Sigmoid colon (tissue), 7 donors: ENCODE results near the gene PRELID2. TPM values are rescaled to one million over a fixed set of nuclear protein-coding genes. Genes with fewer than 3 reads are reported as not detected.
A peak's percentile ranks its signal among the peaks of the same experiment; 100 is the strongest.
"Not testable (repeated sequence)": the region's sequence is repeated elsewhere in the genome, so short reads cannot be mapped to it uniquely, and the experiment has no call there.

Source experiments
- DNase-seq: peaks from one replicate; pipeline ENCODE4 v3.0.0-alpha.2; 2019
- H3K27ac ChIP-seq, 4 donors: fragments of 200-600 bp; sonication (generic); one replicate each; pipeline ENCODE4 v1.5.1; 2016 to 2019; ENCODE audit warnings: mild to moderate bottlenecking in 1 of 4
- H3K27me3 ChIP-seq, 3 donors: fragments of 200-600 bp; sonication (generic); one replicate each; pipeline ENCODE4 v1.5.1; 2019; ENCODE audit warnings: mild to moderate bottlenecking in 1 of 3
- H3K36me3 ChIP-seq, 4 donors: fragments of 200-600 bp; sonication (generic); one replicate each; pipeline ENCODE4 v1.5.1; 2016 to 2019
- H3K4me1 ChIP-seq, 4 donors: fragments of 200-600 bp; sonication (generic); one replicate each; pipeline ENCODE4 v1.5.1; 2017 to 2019
- H3K4me3 ChIP-seq, 4 donors: fragments of 200-600 bp; sonication (generic); one replicate each; pipeline ENCODE4 v1.5.1; 2017 to 2019; ENCODE audit warnings: mild to moderate bottlenecking in 2 of 4, moderate library complexity in 1 of 4
- H3K9me3 ChIP-seq, 4 donors: fragments of 200-600 bp in 3 of 4; sonication (generic) in 3 of 4; one replicate each; pipeline versions ENCODE4 v1.5.1 to v1.6.1; 2013 to 2019
- EP300 ChIP-seq, 4 donors: sonication (generic); formaldehyde crosslinking; IDR thresholded peaks; one replicate each; pipeline ENCODE4 v1.6.1; 2017; ENCODE audit warnings: antibody characterized with exemption in 4 of 4
- POLR2A ChIP-seq, 2 donors: fragments of 450-650 bp; IDR thresholded peaks; one replicate each; pipeline ENCODE4 v1.6.1; 2016; ENCODE audit warnings: antibody characterized with exemption in 2 of 2, mild to moderate bottlenecking in 2 of 2, moderate library complexity in 2 of 2
- POLR2AphosphoS5 ChIP-seq, 4 donors: sonication (generic); formaldehyde crosslinking; IDR thresholded peaks; one replicate each; pipeline ENCODE4 v1.6.1; 2017; ENCODE audit warnings: antibody characterized with exemption in 4 of 4
- WGBS, 2 donors: extraction: QIAGEN DNeasy Blood & Tissue Kit; methylation state at CpG; one replicate each; pipeline ENCODE4 v1.1.7; 2013; 5-methylcytosine and 5-hydroxymethylcytosine counted together
- intact Hi-C: fragments of 100-400 bp; cut with DNase I; formaldehyde crosslinking; loops from one replicate; pipeline ENCODE4 v1.15.1; 2023
- polyA plus RNA-seq, 3 donors: library from polyadenylated mRNA; stranded (reverse); fragments of 200-250 nt; gene quantifications; one replicate each; pipeline ENCODE4 v1.2.3, GENCODE V29; 2013
- total RNA-seq, 4 donors: library from RNA; depleted of rRNA; stranded (reverse); fragments of >200 nt; gene quantifications; one replicate each; pipeline ENCODE4 v1.1.0, GENCODE V29; 2016
- TF ChIP-seq, protein P1 (sequence below), 4 experiments: fragments of 450-650 bp in 3 of 4; fragments of 200-600 bp in 1 of 4; IDR thresholded peaks; one replicate each; pipeline ENCODE4 v1.5.1; 2016 to 2019; ENCODE audit warnings: antibody characterized with exemption in 4 of 4, mild to moderate bottlenecking in 3 of 4, moderate library complexity in 2 of 4
- donor health status: healthy with polysubstance abuse.
- donor health status: Bipolar disorder and iron deficiency.
- donor health status: healthy.

Gene PRELID2
- total and polyA plus RNA-seq, 7 donors: 7.1 to 62.5 (median 19.9) TPM

DNA sequence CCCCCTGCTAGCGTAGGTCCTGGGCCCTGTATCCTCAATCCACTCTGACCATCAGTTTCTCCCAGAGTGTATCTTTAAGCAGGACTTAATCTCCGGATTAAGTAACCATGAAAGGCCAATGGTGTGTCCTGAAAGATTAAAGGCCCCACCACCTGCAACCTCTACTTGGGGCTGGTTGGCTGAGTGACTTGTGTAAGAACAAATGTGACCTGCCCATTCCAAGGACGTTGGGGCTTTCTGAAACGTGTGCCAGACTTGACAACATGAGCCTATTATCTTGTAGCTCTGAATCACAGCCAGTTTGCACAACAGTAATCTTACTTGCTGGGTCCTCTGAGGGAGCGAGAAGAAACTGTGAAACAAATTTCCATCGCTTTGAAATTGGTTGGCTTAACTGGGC, 3.1 kb upstream of the PRELID2 start:
- Histone ChIP-seq H3K4me1 (peaks cover 0 to 19% (median 16%) of the 10 kb centered on the region in 4 donors), H3K4me3 (no peak overlapping the region), H3K9me3 (no peaks in the 10 kb centered on the region), H3K27ac (no peak overlapping the region), H3K27me3 (no peaks in the 10 kb centered on the region), H3K36me3 (no peaks in the 10 kb centered on the region)
- intact Hi-C loops: no loop called here
- 76 to 86% methylated on average over 6 of the region's 6 CpGs for WGBS, 2 donors
- DNase-seq: no peak
- TF ChIP-seq, protein P1, sequence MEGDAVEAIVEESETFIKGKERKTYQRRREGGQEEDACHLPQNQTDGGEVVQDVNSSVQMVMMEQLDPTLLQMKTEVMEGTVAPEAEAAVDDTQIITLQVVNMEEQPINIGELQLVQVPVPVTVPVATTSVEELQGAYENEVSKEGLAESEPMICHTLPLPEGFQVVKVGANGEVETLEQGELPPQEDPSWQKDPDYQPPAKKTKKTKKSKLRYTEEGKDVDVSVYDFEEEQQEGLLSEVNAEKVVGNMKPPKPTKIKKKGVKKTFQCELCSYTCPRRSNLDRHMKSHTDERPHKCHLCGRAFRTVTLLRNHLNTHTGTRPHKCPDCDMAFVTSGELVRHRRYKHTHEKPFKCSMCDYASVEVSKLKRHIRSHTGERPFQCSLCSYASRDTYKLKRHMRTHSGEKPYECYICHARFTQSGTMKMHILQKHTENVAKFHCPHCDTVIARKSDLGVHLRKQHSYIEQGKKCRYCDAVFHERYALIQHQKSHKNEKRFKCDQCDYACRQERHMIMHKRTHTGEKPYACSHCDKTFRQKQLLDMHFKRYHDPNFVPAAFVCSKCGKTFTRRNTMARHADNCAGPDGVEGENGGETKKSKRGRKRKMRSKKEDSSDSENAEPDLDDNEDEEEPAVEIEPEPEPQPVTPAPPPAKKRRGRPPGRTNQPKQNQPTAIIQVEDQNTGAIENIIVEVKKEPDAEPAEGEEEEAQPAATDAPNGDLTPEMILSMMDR (IDR thresholded peaks at IDR 0.05): no peak
- TF ChIP-seq POLR2A (IDR thresholded peaks at IDR 0.05) (no peak), POLR2AphosphoS5 (IDR thresholded peaks at IDR 0.05) (no peak), EP300 (IDR thresholded peaks at IDR 0.05) (no peak)

DNA sequence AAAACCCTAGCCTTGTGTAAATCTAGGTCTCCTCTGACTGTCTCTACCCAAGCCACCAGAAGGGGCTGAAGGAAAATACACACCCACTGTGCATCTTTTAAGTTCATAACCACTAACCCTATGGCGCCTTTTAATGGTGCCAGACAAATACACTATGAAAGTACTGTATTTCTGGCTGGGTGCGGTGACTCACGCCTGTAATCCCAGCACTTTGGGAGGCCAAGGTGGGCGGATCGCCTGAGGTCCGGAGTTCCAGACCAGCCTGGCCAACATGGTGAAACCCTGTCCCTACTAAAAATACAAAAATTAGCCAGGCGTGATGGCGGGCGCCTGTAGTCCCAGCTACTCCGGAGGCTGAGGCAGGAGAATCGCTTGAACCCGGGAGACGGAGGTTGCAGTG, 1.1 kb upstream of the PRELID2 start:
- H3K9me3 ChIP-seq, H3K36me3 ChIP-seq, intact Hi-C loops, H3K27me3 ChIP-seq, DNase-seq: not testable (repeated sequence)
- peaks cover 0 to 20% (median 18%) of the 10 kb centered on the region in 4 donors for H3K4me1 ChIP-seq
- WGBS, 2 donors: 75 to 94% methylated on average over 13 of the region's 13 CpGs
- peak overlapping the region in 2 of 4 donors; percentile 72 to 82 for H3K4me3 ChIP-seq
- peak overlapping the region in 3 of 4 donors; percentile 70 to 83 (median 80) for H3K27ac ChIP-seq

DNA sequence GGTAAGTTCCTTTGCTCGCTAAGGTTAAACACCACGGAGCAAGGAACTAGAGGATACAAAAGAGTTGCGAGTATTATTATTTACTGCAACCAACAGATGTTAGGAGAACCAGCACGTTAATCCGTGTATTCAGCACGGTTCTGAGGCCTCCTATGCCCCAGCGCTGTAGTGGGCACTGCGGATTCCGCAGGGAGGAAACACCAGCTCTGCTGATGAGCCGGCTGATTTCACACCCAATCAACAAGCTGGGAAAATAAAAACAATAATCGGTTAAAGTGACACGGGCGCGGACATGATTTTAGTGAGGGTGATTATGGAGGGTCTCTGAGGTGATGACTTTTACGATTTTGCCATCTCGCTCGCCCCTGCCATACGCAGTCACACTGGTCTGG, 702 bp upstream of the PRELID2 start:
- intact Hi-C loops: no loop called here
- Histone ChIP-seq H3K36me3 (no peaks in the 10 kb centered on the region), H3K27me3 (no peaks in the 10 kb centered on the region), H3K4me1 (peaks cover 0 to 24% (median 22%) of the 10 kb centered on the region in 4 donors), H3K4me3 (peak overlapping the region; percentile 53 to 82 (median 68)), H3K27ac (peak overlapping the region; percentile 70 to 83 (median 80)), H3K9me3 (no peaks in the 10 kb centered on the region)
- no peak for DNase-seq
- WGBS, 2 donors: 12 to 36% methylated on average over 18 of the region's 18 CpGs
- TF ChIP-seq, protein P1 (IDR thresholded peaks at IDR 0.05): no peak
- TF ChIP-seq EP300 (IDR thresholded peaks at IDR 0.05): no peak
- TF ChIP-seq POLR2A (IDR thresholded peaks at IDR 0.05): no peak
- TF ChIP-seq POLR2AphosphoS5 (IDR thresholded peaks at IDR 0.05): no peak

DNA sequence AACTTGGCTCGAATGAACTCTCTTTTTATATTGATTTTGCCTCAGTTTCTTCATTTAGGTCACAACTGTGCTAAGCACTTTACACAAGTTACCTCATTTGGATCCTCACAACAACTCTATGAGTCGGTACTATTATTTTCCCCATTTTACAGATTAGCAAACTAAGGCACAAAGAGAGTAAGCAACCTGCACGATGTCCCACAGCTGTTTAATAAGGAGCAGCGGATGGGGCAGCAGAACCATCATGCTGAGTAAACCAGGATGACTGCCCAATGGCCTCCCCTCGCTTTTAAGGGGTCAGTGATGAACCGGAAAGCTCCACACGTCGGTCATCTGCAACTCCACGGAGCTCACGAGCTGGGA, 607 bp downstream of the PRELID2 start:
- Histone ChIP-seq H3K27me3 (no peaks in the 10 kb centered on the region), H3K4me1 (peaks cover 0 to 36% (median 28%) of the 10 kb centered on the region in 4 donors), H3K9me3 (no peaks in the 10 kb centered on the region), H3K27ac (peak overlapping the region; percentile 70 to 83 (median 80)), H3K36me3 (no peaks in the 10 kb centered on the region), H3K4me3 (peak overlapping the region; percentile 53 to 82 (median 68))
- intact Hi-C loops: loop anchor here (5.0 kb wide), 2 partner anchors 152 to 1632 kb away; no protein-coding TSS in a partner anchor
- 5 to 18% methylated on average over 10 of the region's 10 CpGs for WGBS, 2 donors
- no peak for TF ChIP-seq POLR2AphosphoS5 (IDR thresholded peaks at IDR 0.05)
- TF ChIP-seq POLR2A (IDR thresholded peaks at IDR 0.05): no peak
- no peak for TF ChIP-seq EP300 (IDR thresholded peaks at IDR 0.05)
- DNase-seq: no peak

DNA sequence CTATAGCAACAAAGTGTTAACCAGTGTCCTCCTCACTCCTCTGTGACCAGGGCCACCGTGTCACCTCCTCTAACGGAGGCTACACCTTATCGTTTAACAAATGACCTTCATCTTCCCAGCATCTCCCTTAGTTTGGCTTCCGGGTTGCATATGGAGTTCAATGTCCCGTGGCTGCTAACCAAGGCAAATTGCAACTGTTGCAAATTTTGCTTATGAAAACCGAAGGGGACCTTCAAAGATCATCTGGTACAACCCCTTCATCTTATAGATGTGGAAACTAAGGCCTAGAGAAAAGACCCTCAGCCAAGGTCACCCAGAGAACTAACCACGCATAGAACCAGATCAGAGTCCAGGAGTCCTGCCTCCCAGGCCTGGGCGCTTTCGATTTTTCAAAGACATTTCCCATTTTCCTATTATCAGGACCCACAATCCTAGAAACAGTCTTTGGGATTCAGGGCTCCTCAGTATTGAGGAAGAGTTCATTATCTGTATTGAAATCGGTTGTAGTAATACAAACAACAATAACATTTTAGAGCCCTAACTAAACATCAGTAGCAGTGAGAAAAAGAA, 1.4 kb downstream of the PRELID2 start:
- Histone ChIP-seq H3K4me3 (no peak overlapping the region), H3K4me1 (peaks cover 0 to 36% (median 29%) of the 10 kb centered on the region in 4 donors), H3K9me3 (no peaks in the 10 kb centered on the region), H3K27me3 (no peaks in the 10 kb centered on the region), H3K27ac (no peak overlapping the region), H3K36me3 (no peaks in the 10 kb centered on the region)
- no peak for DNase-seq
- intact Hi-C loops: loop anchor here (5.0 kb wide), 2 partner anchors 151 to 1631 kb away; no protein-coding TSS in a partner anchor
- 24 to 71% methylated on average over 10 of the region's 10 CpGs for WGBS, 2 donors
- TF ChIP-seq POLR2A (IDR thresholded peaks at IDR 0.05) (no peak), EP300 (IDR thresholded peaks at IDR 0.05) (no peak), POLR2AphosphoS5 (IDR thresholded peaks at IDR 0.05) (no peak)
- TF ChIP-seq, protein P1 (IDR thresholded peaks at IDR 0.05): no peak
